Measurements from ENCODE around the gene BABAM2. TPM values are rescaled to one million over a fixed set of nuclear protein-coding genes. Genes with fewer than 3 reads are reported as not detected.
"Not testable (repeated sequence)": the region's sequence is repeated elsewhere in the genome, so short reads cannot be mapped to it uniquely, and the experiment has no call there.

BABAM2 gene
- total and polyA plus RNA-seq, 2 experiments from 2014 or later: 17.8 to 21.5 TPM

GRCh38 chr2:28108143-28108542 is 217.6 kb downstream of the BABAM2 start:
- TF ChIP-seq EZH2 (IDR thresholded peaks at IDR 0.05; ENCODE audit: low read depth, unreplicated experiment): no peak
- TF ChIP-seq EZH2phosphoT487 (IDR thresholded peaks at IDR 0.05; ENCODE audit: unreplicated experiment): no peak
- TF ChIP-seq ETS1 (IDR thresholded peaks at IDR 0.05): no peak
- TF ChIP-seq NANOG (IDR thresholded peaks at IDR 0.05; ENCODE audit: borderline replicate concordance): no peak
- TF ChIP-seq ZNF331 (CRISPR knock-in tag; IDR thresholded peaks at IDR 0.05; ENCODE audit: low read depth): no peak
- TF ChIP-seq CREB1 (CRISPR knock-in tag; IDR thresholded peaks at IDR 0.05; ENCODE audit: low read depth): no peak
- no peak for TF ChIP-seq ZNF114 (CRISPR knock-in tag; IDR thresholded peaks at IDR 0.05)
- no peak for TF ChIP-seq STAT1 (IDR thresholded peaks at IDR 0.05; ENCODE audit: unreplicated experiment)
- TF ChIP-seq REST (IDR thresholded peaks at IDR 0.05; ENCODE audit: unreplicated experiment): no peak
- H3K4me3 ChIP-seq: no peak overlapping the region
- H3K79me2 ChIP-seq (replicated peaks; ENCODE audit: insufficient read depth): no peaks in the 10 kb centered on the region
- no peak overlapping the region for H2AFZ ChIP-seq
- Mint-ChIP-seq H3K27me3 (ENCODE audit: insufficient read depth, low read depth, poor library complexity) (peaks cover 2% of the 10 kb centered on the region), H3K4me1 (no peaks in the 10 kb centered on the region), H3K36me3 (ENCODE audit: low read depth) (no peaks in the 10 kb centered on the region), H3K9me3 (no peaks in the 10 kb centered on the region), H3K4me3 (no peak overlapping the region), H3K27ac (no peak overlapping the region)
- no peaks in the 10 kb centered on the region for H3K4me1 ChIP-seq (ENCODE audit: insufficient read depth)
- no peaks in the 10 kb centered on the region for H3F3A ChIP-seq (replicated peaks; ENCODE audit: low read depth)
- no peaks in the 10 kb centered on the region for H4K20me1 ChIP-seq (replicated peaks; ENCODE audit: insufficient read depth)
- H3K27me3 ChIP-seq (ENCODE audit: insufficient read depth): no peaks in the 10 kb centered on the region
- no peak for DNase-seq (ENCODE audit: low spot score)
- no peaks in the 10 kb centered on the region for H3K36me3 ChIP-seq (ENCODE audit: insufficient read depth)
- ATAC-seq: no peak
- no peak overlapping the region for H3K4me2 ChIP-seq
- no peaks in the 10 kb centered on the region for H3K9me2 ChIP-seq (ENCODE audit: insufficient read depth)
- no peak overlapping the region for H3K27ac ChIP-seq (ENCODE audit: low read depth)

- not testable (repeated sequence) for H3K27ac Mint-ChIP-seq; H3F3A ChIP-seq (replicated peaks; ENCODE audit: low read depth); H3K9me2 ChIP-seq (ENCODE audit: insufficient read depth); H3K4me1 ChIP-seq (ENCODE audit: insufficient read depth); H3K4me3 Mint-ChIP-seq; H3K27ac ChIP-seq (ENCODE audit: low read depth); H4K20me1 ChIP-seq (replicated peaks; ENCODE audit: insufficient read depth); H3K4me3 ChIP-seq; H3K27me3 Mint-ChIP-seq (ENCODE audit: insufficient read depth, low read depth, poor library complexity); ATAC-seq; H3K79me2 ChIP-seq (replicated peaks; ENCODE audit: insufficient read depth); H3K27me3 ChIP-seq (ENCODE audit: insufficient read depth); H3K36me3 Mint-ChIP-seq (ENCODE audit: low read depth); H3K4me1 Mint-ChIP-seq; H2AFZ ChIP-seq; H3K9me3 Mint-ChIP-seq; DNase-seq (ENCODE audit: low spot score); H3K4me2 ChIP-seq; H3K36me3 ChIP-seq (ENCODE audit: insufficient read depth)
Observed at GRCh38 chr2:28113771-28114170, 223.2 kb downstream of the BABAM2 start.
